Retina (tissue), 1 donor: ENCODE measurements around the gene PSME3.
A peak's percentile ranks its signal among the peaks of the same experiment; 100 is the strongest.

ENCODE experiments used
- DNase-seq: peaks from one replicate; pipeline ENCODE4 v3.0.0-alpha.2; 2016

The PSME3 gene

DNA sequence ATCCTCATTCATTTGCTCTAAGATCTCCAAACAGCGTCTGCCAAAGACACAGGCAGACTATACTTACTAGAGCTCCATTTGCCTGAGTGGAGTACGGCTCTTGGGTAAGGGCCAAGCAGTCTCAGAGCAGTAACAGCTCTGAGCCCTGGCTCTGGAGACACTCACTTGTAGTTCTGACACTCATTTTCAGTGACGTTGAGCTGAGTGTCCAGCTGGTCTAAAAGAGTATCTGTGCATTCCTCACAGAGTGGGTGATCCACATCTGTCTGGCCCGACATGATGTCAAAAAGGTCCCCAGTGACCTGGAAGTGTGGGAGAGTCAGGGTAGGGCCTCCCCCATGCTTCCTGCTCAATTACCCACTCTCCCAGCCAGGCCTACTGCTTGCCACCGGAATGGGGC, 14.8 kb upstream of the PSME3 start:
- DNase-seq = no peak

DNA sequence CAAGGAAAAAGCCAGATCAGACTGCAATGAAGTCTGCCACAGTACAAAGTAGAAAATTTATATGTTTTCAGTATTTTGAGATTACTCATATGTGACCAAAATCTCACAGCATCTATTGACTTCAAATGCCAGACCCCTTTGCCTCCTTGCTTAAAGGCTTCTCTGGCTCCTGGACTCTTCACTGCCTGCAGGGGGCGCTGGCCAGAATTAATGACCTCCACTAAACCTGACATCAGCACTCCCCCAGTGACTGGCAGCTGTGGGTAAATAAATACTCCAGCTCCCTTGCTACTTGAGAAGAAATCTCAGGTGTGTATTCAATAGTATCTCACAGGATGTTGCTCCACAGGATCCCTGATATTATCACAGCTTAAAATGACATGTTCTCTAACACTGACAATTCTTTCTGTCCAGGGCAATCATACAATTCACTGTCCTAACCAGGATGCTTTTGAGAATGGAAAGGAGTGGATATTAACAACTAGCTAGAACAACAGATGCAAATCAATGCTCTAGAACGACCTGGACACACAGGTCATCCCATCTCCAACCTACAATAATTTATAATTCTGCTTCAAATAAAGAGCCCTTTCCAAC, 13.2 kb upstream of the PSME3 start:
- DNase-seq = peak; percentile 25

DNA sequence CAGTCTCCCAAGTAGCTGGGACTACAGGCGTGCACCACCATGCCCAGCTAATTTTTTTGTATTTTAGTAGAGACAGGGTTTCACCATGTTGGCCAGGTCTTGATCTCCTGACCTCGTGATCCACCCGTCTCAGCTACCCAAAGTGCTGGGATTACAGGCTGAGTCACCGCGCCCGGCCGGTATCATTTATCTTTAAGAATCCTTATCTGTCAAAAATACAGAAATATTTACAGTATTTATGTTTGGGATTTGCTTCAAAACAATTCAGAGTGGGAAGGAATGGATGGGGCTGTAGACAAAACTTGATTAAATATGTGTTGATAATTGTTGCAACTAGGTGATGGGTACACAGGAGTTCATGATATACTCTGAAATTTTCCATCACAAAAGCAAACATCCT, 12.0 kb upstream of the PSME3 start:
- no peak for DNase-seq

DNA sequence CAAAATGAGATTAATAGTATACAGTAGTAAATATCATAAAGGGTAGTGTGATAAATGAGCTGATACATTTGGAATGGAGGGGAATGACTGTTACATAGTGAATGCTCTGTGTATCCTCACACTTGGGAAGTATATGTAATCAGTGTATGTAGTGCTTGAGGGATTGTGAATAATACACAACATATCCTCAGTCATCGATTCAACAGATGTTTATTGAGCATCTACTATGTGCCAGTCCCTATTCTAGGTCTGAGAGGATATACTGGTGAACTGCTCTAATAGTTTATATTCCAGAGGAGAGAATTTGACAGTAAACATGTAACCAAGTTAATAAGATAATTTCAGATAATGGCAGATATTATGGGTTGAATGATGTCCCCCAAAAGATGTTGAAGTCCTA, 5.7 kb upstream of the PSME3 start:
- no peak for DNase-seq

DNA sequence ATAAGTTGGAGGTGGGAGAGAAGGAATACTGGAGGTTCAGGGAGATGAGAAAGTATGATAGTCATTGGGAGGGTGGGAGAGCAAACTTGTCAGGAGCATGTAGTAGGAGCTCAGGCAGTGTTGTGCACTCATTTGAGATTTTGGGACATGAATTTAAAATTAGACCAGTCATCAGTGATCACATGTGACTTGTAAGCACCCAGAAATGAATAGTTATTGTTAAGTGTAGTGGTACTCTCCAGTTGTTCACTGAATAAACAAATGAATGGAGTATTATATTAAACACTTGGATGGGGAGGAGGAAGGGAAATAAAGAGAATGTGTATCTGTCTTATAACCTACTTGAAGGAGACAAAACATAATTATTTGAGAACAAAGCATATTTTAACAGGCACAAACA, 2.2 kb upstream of the PSME3 start:
- no peak for DNase-seq

DNA sequence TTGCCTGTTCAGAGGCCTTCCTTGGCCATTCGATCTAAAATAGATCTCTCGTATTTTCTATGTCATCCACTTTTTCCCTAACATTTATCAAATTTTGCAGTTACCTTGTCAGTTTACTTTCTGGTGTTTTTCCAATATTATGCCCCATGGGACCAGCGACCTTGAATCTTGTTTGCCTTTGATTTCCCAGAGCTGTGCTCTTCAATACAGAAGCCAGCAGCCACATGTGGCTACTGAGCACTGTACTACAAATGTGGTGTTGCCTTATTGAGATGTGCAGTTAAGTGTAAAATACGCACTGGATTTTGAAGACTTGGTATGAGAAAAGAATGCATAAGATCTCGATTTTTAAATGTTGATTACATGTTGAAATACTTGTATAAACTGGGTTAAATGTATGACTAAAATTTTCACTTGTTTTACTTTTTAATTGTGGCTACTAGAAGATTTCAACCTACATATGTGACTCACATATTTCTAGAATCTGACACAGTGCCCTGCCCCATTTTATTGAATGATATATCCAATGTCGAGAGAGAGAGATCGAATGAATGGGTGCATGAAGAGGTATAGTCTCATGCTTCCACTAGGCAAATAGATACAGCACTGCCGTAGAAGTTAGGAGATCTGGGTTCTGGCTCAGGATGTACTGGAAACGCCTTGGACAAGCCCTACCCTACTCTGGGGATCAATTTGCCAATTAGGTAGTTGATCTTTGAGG, 824 bp upstream of the PSME3 start:
- DNase-seq = no peak

DNA sequence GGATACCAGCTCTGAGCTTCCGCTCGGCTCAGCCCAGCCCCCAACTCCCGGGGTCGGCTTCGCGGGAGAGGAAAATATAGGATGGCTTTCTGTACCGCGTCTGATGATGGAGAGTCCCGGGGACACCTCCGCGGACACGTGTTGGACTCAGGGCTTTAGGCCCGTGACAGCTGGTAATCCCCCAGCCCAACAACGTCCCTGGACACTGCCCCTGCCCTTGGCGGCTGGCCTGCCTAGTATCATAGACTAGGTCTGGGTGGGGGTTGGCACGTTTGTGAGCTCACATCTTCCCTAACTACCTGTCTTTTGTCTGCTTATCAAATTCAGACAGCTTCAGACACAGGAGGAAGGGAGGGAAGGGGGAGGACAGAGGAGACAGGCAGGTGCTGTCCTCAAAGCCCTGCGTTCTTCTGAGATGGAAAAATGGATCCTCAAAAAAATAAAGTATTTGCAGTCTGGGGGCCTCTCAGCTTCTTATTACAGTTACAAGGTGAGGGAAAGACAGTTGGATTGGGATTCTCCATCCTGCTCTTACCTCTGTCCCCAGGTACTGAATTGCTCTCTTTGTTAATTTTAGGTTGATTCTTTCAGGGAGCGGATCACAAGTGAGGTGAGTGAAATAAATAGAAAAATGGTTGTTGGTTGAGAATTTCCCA, 698 bp downstream of the PSME3 start:
- no peak for DNase-seq

DNA sequence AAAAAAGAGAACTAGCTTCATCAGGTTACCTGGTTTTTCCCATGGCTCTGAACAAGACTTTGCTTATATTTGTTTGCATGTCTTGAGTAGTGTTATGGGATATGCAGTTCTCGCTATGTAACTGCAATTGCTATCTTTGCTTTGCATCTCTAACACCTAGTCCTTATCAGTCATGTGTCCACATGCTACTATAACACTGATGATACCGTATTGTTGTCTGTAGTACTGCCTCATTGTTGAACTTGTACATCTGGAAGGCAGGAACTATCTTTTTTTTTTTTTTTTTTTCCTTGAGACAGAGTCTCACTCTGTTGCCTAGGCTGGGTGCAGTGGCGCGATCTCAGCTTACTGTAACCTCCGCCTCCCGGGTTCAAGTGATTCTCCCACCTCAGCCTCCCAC, 2.5 kb downstream of the PSME3 start:
- no peak for DNase-seq

DNA sequence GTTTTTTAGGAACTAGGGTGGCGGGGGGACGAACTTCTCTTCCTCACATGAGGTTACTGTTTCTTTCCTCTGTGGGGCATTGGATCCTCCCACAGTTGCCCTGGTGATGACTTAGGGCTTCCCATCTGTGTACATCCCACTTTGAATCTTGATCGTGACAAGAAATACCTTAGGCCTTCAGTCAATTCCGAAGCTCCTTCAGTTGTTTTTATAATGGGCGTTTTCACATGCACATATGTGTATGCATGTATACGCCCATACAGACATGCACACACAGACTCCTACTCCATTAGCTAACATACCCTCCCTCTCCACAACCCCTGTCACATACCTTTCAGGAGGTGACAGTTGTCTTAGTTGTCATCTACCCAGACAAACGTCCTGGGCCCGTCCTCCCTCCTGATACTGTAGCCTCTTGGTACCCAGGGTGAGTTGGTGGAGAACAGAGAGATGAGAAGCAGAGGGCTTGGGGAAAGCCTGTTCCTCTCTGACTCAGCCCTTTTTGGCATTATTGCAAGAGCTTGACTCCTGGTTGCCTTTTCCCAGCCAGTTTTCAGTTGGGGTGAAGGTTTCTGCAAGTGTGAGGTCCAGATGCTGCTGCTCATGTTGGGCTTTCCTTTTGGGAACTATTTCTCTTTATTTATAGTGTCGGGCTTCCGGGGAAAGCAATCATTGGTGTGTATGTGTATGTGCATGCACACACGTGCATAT, 8.9 kb downstream of the PSME3 start:
- no peak for DNase-seq

DNA sequence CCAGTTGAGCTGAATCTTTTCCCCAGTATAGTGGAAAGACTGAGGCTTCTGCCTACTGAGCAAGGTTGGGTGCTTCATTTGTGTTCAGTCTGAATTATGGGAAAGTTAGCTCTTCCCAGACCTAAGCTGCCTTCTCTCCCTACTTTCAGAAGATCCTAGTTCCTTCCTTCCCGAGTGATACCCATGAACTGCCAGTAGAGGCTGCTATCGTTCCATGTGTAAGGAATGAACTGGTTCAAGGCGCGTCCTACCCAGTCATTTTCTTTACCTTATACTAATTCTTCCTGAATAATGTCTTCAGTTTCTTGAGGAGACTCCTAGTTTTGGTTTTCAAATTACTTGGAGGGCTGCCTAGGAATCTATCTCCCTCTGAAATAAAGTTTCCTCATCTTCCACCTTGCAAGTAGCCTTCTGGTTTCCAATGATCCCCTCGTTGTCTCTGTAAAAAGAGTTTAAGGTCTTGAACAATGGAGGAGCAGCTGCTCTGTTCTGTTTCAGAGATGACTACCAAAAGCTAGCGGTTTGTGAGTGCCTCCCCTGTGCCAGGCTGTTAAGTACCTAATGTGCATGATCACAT, 10.2 kb downstream of the PSME3 start:
- peak; percentile 53 for DNase-seq

DNA sequence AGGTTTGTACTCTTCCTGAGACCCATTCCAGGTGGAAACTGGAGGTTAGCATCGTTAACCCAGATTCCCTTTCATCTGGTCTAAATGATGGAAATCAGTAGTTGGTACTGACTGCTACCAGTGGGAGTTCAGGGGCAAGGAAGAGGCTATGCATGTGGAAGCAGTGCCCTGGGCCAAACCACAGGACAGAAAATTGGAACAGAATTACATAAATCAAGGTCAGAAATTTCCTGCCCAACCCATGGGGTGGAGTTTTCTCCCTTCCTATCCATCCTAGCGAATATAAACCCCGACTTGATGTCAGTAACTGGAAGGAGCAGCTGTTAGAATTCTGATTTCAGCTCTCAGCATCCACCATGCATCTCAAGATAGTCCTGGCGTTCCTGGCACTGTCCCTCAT, 11.1 kb downstream of the PSME3 start, which contains the start of gene AOC2:
TSS of gene AOC2 (plus strand) at position 310 of the 400 bp plus-strand sequence. CDS start at position 357, 47 bp downstream.
- no peak for DNase-seq

DNA sequence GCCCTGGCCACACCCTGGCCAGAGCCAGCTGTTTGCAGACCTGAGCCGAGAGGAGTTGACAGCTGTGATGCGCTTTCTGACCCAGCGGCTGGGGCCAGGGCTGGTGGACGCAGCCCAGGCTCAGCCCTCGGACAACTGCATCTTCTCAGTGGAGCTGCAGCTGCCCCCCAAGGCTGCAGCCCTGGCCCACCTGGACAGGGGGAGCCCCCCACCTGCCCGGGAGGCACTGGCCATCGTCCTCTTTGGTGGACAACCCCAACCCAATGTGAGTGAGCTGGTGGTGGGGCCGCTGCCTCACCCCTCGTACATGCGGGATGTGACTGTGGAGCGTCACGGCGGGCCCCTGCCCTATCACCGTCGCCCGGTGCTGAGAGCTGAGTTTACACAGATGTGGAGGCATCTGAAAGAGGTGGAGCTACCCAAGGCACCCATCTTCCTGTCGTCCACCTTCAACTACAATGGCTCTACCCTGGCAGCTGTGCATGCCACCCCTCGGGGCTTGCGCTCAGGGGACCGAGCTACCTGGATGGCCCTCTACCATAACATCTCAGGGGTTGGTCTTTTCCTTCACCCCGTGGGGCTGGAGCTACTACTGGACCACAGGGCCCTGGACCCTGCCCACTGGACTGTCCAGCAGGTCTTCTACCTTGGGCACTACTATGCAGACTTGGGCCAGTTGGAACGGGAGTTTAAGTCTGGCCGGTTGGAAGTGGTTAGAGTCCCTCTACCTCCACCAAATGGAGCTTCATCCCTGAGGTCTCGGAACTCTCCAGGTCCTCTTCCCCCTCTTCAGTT, 11.8 kb downstream of the PSME3 start:
- no peak for DNase-seq

DNA sequence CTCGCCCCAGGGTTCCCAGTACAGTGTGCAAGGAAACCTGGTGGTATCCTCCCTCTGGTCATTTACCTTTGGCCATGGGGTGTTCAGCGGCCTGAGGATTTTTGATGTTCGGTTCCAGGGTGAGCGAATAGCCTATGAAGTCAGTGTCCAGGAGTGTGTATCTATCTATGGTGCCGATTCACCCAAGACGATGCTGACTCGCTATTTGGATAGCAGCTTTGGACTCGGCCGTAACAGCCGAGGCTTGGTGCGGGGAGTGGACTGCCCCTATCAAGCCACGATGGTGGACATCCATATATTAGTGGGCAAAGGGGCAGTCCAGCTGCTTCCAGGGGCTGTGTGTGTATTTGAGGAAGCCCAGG, 12.3 kb downstream of the PSME3 start:
- DNase-seq = no peak

DNA sequence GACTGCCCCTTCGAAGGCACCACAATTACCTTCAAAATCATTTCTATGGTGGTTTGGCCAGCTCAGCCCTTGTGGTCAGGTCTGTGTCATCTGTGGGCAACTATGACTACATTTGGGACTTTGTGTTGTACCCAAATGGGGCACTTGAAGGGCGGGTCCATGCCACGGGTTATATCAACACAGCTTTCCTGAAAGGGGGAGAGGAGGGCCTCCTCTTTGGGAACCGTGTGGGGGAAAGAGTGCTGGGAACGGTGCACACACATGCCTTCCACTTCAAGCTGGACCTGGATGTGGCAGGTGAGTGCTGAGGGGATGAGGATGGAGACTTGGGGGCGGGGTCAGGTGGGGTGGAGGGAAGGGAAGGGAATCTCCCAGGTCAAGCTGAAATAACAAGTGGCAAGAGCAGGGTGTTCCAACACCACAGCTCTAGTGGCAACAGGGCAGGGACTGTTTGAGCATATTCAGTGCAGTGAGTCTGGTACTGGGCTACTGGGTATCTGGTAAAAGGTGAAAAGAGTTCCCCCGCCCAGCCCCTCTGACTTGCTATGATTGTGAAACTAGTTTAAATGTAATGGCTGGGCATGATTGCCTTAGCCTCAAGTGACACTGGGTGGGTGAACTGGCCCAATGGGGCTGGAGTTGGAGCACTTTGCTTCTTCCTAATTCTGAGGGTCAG, 12.9 kb downstream of the PSME3 start:
- DNase-seq = no peak

DNA sequence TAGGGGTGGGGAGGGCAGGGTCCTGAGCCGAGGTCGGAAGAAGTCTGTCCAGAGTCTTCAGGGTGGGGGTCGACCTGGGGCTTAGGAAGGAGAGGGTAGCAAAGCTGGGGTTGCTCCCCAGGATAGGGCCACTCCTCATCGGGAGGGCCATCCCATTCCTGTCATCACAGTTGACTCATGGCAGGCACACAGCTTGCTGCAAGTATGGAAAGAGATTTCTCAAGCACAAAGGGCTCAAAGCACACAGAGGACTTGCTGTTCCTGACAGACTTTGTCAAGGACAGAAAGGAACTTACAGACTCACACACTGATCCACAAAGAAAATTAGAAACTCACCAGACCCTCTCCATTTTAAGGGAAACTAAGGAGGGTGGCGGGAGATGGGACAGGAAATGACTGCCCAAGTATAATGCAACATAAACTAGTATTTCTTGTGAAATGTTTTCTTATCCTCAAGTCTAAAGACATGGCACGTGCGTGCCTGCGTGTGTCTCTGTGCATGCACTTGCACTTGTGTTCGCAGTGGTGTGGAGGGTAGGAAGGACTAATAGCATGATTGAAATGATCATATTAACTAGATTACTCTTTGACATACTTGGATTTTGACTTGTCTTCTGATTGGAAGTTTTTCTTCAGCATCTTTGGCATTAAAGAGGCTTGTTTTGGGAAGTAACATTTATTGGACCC, 13.5 kb downstream of the PSME3 start:
- DNase-seq = no peak

DNA sequence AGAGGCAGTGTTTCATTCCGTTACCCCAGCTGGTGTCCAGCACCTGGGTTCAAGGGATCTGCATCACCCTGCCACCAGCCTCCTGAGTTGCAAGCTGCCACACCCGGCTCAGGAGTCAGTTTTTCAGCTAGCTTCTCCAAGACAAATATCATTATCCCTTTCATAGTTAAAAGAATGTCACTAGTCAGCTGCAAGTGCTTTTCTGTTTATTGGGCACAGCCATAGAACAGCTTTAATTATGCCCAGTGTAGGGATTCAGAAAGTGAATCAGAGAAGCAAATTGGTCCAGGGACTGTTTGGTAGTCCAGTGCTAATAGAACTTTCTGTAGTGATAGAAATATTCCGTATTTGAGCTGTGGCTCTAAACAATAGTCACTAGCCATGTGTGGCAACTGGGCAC, 14.9 kb downstream of the PSME3 start:
- DNase-seq = no peak

DNA sequence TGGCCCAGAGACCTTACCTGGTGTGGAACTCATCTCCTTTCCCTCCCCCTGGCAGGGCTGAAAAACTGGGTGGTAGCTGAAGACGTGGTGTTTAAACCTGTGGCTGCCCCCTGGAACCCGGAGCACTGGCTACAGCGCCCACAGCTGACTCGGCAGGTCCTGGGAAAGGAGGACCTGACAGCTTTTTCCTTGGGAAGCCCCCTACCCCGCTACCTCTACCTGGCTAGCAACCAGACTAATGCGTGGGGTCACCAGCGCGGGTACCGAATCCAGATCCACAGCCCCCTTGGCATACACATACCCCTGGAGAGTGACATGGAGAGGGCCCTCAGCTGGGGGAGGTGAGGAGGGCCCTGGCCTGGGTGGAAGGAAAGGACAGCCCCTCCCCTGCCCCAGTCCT, 15.8 kb downstream of the PSME3 start:
- no peak for DNase-seq

DNA sequence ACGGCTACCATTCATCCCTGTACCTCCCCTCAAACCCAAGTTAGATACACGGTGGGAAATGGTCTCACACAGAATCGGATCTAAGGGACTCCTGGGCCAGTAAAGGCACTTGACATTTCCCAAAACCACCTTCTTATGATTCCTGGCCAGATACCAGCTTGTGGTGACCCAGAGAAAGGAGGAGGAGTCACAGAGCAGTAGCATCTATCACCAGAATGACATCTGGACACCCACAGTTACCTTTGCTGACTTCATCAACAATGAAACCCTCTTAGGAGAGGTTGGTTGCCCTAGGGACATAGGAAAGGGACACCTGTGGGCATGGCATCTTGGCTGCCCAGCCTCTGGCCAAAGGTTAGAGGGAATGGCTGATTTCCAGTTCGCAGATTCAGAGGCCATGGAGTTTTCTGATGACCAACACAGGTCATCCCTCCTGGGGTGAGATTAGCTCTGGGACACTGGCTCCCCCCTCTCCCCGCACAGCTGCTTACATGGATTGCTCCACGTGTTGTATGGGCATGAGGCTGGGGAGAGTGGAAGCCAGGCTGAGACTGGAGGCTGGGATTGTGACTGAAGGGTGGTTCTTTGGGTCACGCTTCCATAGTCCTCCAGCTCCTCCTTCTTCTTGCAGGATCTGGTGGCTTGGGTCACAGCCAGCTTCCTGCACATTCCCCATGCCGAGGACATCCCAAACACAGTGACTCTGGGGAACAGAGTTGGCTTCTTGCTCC, 16.4 kb downstream of the PSME3 start:
- no peak for DNase-seq

DNA sequence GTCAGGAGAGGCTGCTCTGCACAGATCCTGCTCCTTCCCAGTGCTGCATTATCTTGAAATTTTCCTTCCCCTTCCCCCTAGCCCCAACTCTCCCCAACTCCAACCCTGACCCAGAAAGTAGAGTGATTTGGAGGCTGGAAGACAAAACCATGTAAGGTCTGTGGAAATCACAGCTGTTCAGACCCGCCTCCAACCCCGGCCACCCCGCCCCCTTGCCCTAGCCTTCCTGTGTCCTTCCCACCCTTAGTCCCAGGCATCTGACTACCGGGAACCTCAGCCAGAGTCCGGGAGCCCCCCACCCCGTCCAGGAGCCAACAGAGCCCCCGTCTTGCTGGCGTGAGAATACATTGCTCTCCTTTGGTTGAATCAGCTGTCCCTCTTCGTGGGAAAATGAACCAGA, 17.8 kb downstream of the PSME3 start, which contains the start of gene AOC3:
TSS of gene AOC3 (plus strand) at position 246 of the 400 bp plus-strand sequence. CDS start at position 391, 145 bp downstream.
- DNase-seq = no peak
